ENCODE results near the gene SETX.

The SETX gene

GRCh38 chr9:132395560-132395959 lies 40.8 kb upstream of the SETX start:
- Histone ChIP-seq H3K4me3 (ENCODE audit: low read depth, low read length, poor library complexity, severe bottlenecking) (no peak overlapping the region), H3F3A (ENCODE audit: insufficient read depth, low read length) (no peaks in the 10 kb centered on the region), H3K4me2 (ENCODE audit: low read length) (no peak overlapping the region), H3K9me3 (ENCODE audit: low read length) (no peaks in the 10 kb centered on the region), H3K27ac (ENCODE audit: low read depth, low read length, poor library complexity, severe bottlenecking) (peak overlapping the region; percentile 23), H3K9me2 (ENCODE audit: low read depth, low read length) (no peaks in the 10 kb centered on the region), H2AFZ (ENCODE audit: low read length) (no peak overlapping the region), H3K36me3 (ENCODE audit: insufficient read depth, low read length) (peaks cover 84% of the 10 kb centered on the region), H3K4me1 (ENCODE audit: insufficient read depth, low read length, severe bottlenecking) (peaks cover 17% of the 10 kb centered on the region), H3K79me2 (ENCODE audit: insufficient read depth, low read length) (no peaks in the 10 kb centered on the region), H3K27me3 (ENCODE audit: insufficient read depth, low read length) (no peaks in the 10 kb centered on the region), H4K20me1 (ENCODE audit: insufficient read depth, low read length) (no peaks in the 10 kb centered on the region), H3K9ac (ENCODE audit: low read length) (no peak overlapping the region)
- no peak for TF ChIP-seq EZH2 (IDR thresholded peaks at IDR 0.05; ENCODE audit: borderline replicate concordance, low read length)
- TF ChIP-seq, protein P1, sequence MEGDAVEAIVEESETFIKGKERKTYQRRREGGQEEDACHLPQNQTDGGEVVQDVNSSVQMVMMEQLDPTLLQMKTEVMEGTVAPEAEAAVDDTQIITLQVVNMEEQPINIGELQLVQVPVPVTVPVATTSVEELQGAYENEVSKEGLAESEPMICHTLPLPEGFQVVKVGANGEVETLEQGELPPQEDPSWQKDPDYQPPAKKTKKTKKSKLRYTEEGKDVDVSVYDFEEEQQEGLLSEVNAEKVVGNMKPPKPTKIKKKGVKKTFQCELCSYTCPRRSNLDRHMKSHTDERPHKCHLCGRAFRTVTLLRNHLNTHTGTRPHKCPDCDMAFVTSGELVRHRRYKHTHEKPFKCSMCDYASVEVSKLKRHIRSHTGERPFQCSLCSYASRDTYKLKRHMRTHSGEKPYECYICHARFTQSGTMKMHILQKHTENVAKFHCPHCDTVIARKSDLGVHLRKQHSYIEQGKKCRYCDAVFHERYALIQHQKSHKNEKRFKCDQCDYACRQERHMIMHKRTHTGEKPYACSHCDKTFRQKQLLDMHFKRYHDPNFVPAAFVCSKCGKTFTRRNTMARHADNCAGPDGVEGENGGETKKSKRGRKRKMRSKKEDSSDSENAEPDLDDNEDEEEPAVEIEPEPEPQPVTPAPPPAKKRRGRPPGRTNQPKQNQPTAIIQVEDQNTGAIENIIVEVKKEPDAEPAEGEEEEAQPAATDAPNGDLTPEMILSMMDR (IDR thresholded peaks at IDR 0.05; ENCODE audit: low read length): no peak

- 0 out of 2 replicates have a peak overlapping the region, but pooled peaks have one; percentile 18 for H3K4me2 ChIP-seq (ENCODE audit: low read length)
- no peak for TF ChIP-seq EZH2 (IDR thresholded peaks at IDR 0.05; ENCODE audit: borderline replicate concordance, low read length)
- TF ChIP-seq, protein P1 (IDR thresholded peaks at IDR 0.05; ENCODE audit: low read length): no peak
- H4K20me1 ChIP-seq (ENCODE audit: insufficient read depth, low read length): no peaks in the 10 kb centered on the region
- H3K27me3 ChIP-seq (ENCODE audit: insufficient read depth, low read length): no peaks in the 10 kb centered on the region
- H3K36me3 ChIP-seq (ENCODE audit: insufficient read depth, low read length): peaks cover 93% of the 10 kb centered on the region
- no peaks in the 10 kb centered on the region for H3F3A ChIP-seq (ENCODE audit: insufficient read depth, low read length)
- no peaks in the 10 kb centered on the region for H3K79me2 ChIP-seq (ENCODE audit: insufficient read depth, low read length)
- H3K9me2 ChIP-seq (ENCODE audit: low read depth, low read length): no peaks in the 10 kb centered on the region
- no peaks in the 10 kb centered on the region for H3K9me3 ChIP-seq (ENCODE audit: low read length)
- peaks cover 18% of the 10 kb centered on the region for H3K4me1 ChIP-seq (ENCODE audit: insufficient read depth, low read length, severe bottlenecking)
- H3K4me3 ChIP-seq (ENCODE audit: low read depth, low read length, poor library complexity, severe bottlenecking): no peak overlapping the region
- peak overlapping the region; percentile 64 for H3K27ac ChIP-seq (ENCODE audit: low read depth, low read length, poor library complexity, severe bottlenecking)
- H3K9ac ChIP-seq (ENCODE audit: low read length): no peak overlapping the region
- no peak overlapping the region for H2AFZ ChIP-seq (ENCODE audit: low read length)
These were observed 36.7 kb upstream of the SETX start for GRCh38 chr9:132391449-132391848.

GRCh38 chr9:132390966-132391365 lies 36.2 kb upstream of the SETX start:
- Histone ChIP-seq H3K27ac (ENCODE audit: low read depth, low read length, poor library complexity, severe bottlenecking) (peak overlapping the region; percentile 64), H3K4me1 (ENCODE audit: insufficient read depth, low read length, severe bottlenecking) (peaks cover 17% of the 10 kb centered on the region), H3K27me3 (ENCODE audit: insufficient read depth, low read length) (no peaks in the 10 kb centered on the region), H3K9ac (ENCODE audit: low read length) (no peak overlapping the region; the same call in 1 of the 2 replicates), H3K4me2 (ENCODE audit: low read length) (0 out of 2 replicates have a peak overlapping the region, but pooled peaks have one; percentile 18), H3K79me2 (ENCODE audit: insufficient read depth, low read length) (no peaks in the 10 kb centered on the region), H3K36me3 (ENCODE audit: insufficient read depth, low read length) (peaks cover 93% of the 10 kb centered on the region), H4K20me1 (ENCODE audit: insufficient read depth, low read length) (no peaks in the 10 kb centered on the region), H3K9me2 (ENCODE audit: low read depth, low read length) (no peaks in the 10 kb centered on the region), H3K9me3 (ENCODE audit: low read length) (no peaks in the 10 kb centered on the region), H3K4me3 (ENCODE audit: low read depth, low read length, poor library complexity, severe bottlenecking) (no peak overlapping the region), H3F3A (ENCODE audit: insufficient read depth, low read length) (no peaks in the 10 kb centered on the region), H2AFZ (ENCODE audit: low read length) (no peak overlapping the region)
- no peak for TF ChIP-seq EZH2 (IDR thresholded peaks at IDR 0.05; ENCODE audit: borderline replicate concordance, low read length)
- TF ChIP-seq, protein P1 (IDR thresholded peaks at IDR 0.05; ENCODE audit: low read length): no peak
